HG03378 (cell line): ENCODE data around the gene RERG.

Experiments used
- ATAC-seq: cut with Tn5 transposase; IDR thresholded peaks from one replicate; pipeline ENCODE4 v1.9.1; 2021; ENCODE audit warnings: mild to moderate bottlenecking, moderate library complexity; ENCODE audit not compliant: unreplicated experiment

RERG gene

GRCh38 chr12:15220915-15221885 is at the start of gene RERG:
TSS of gene RERG (minus strand) at chr12:15221417. CDS start at chr12:15217489, 3,928 bp downstream.
- peak; percentile 77 for ATAC-seq

GRCh38 chr12:15270591-15270990 is 49.4 kb upstream of the RERG start:
- ATAC-seq: no peak

- ATAC-seq: peak; percentile 83
Measured at GRCh38 chr12:15268927-15269552, 47.8 kb upstream of the RERG start.

GRCh38 chr12:15268309-15268708 is 47.1 kb upstream of the RERG start:
- no peak for ATAC-seq

- no peak for ATAC-seq
Measured at GRCh38 chr12:15265875-15266274, 44.7 kb upstream of the RERG start.

GRCh38 chr12:15256761-15257160 is 35.5 kb upstream of the RERG start:
- no peak for ATAC-seq

- no peak for ATAC-seq
Measured at GRCh38 chr12:15253990-15254389, 32.8 kb upstream of the RERG start.

GRCh38 chr12:15244926-15245325 is 23.7 kb upstream of the RERG start:
- no peak for ATAC-seq

- no peak for ATAC-seq
Measured at GRCh38 chr12:15244341-15244740, 23.1 kb upstream of the RERG start.

GRCh38 chr12:15243102-15243501 is 21.9 kb upstream of the RERG start:
- ATAC-seq: no peak

- no peak for ATAC-seq
Measured at GRCh38 chr12:15240898-15241297, 19.7 kb upstream of the RERG start.

GRCh38 chr12:15234508-15234907 is 13.3 kb upstream of the RERG start:
- no peak for ATAC-seq

- ATAC-seq: no peak
Measured at GRCh38 chr12:15234011-15234410, 12.8 kb upstream of the RERG start.

GRCh38 chr12:15232959-15233358 is 11.7 kb upstream of the RERG start:
- no peak for ATAC-seq

- no peak for ATAC-seq
Measured at GRCh38 chr12:15231493-15231892, 10.3 kb upstream of the RERG start.

GRCh38 chr12:15230751-15231150 is 9.5 kb upstream of the RERG start:
- no peak for ATAC-seq

- ATAC-seq: no peak
Measured at GRCh38 chr12:15230137-15230536, 8.9 kb upstream of the RERG start.

GRCh38 chr12:15227004-15227679 is 5.9 kb upstream of the RERG start:
- ATAC-seq: no peak

- peak; percentile 64 for ATAC-seq
Measured at GRCh38 chr12:15225863-15226218, 4.6 kb upstream of the RERG start.

- ATAC-seq: no peak
Measured at GRCh38 chr12:15225136-15225862, 4.1 kb upstream of the RERG start.

GRCh38 chr12:15222219-15222618 is 1.0 kb upstream of the RERG start:
- ATAC-seq: no peak
